NCI-H526 treated with DMSO at 0.1 percent for 48 hours (cell line): ENCODE measurements around the gene FADS6.

Experiments used
- DNase-seq: peaks from one replicate; lab custom pipeline; 2025; lab: John Stamatoyannopoulos, UW

FADS6 gene

GRCh38 chr17:74854792-74855191 is 38.6 kb downstream of the FADS6 start:
- no peak for DNase-seq

DNA sequence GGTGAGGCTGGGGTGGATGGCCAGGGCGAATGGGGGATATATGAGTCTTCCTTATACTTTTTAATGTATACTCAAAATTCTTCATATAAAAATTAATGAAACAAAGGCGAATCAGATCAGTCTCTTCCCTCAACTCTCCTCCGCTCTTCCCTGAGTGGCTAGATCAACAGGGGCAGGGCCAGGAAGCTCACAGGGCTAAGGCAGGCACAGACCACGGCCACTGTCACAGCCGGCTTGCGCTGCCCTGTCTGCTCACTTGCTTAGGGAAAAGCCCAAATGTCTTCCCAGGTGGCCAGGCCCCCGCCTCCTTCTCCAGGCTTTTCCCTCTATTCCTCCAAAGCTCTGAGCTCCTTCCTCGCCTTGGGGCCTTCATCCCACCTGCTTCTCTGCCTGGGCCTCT is 39.8 kb downstream of the FADS6 start:
- no peak for DNase-seq

- no peak for DNase-seq
These were observed 40.4 kb downstream of the FADS6 start for GRCh38 chr17:74853048-74853397.

DNA sequence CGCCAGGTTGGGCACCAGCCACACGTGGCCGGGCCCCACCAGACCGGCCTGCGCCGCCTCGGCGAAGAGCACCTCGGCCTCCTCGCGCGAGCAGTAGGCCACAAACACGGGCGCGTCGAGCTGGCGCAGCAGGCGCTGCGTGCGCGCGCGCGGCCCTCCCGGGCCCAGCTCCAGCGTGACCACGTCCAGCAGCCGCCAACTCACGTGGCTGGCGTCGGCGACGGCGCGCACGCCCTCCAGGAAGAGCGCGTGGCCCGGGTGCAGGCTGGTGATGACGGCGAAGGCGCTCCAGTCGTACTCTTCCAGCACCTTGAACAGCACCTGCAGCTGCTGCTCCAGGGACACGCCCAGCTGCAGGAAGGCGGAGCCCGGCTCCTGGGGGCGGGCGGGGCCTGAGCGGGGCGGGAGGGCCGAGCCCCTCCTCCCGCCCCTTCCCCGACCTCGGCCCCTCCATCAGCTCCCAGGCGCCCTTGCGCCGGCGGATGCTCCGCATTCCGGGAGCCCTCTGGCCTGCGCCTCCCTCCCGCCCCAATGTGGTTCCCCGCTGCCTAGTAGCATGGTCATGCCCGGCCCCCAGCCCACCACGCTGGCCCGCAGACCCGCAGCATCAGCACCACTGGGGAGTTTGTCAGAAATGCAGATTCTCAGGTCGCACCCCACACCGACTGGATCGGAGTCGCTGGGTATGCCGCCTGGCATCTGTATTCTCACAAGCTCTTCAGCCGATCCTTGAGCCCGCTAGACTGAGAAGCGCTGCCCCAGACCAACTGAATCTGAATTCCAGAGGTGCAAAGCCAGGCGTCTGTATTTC is 41.0 kb downstream of the FADS6 start:
- peak; percentile 86 for DNase-seq

- DNase-seq, result peak; percentile 20
These were observed 41.7 kb downstream of the FADS6 start for GRCh38 chr17:74851612-74852236.

GRCh38 chr17:74850914-74851313 is 42.5 kb downstream of the FADS6 start:
- DNase-seq, result no peak

DNA sequence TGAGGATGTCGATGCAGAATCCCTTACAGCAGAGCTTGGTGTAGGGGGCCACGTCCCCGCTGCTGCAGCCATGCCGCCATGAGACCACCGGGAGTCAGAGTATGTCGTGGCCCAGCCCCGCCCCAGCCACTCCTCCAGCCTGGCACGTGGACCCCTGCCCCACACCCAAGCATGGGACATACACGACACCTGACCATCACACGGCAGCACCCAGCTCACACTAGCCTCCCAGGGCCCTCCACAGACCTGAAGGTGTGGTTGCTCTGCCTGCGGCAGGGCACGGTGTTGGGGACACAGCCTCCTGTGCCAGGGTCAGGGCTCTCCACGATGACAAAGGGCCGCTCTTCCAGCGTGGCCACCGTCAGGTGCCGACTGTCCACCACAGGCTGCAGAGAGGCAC is 43.1 kb downstream of the FADS6 start:
- no peak for DNase-seq

DNA sequence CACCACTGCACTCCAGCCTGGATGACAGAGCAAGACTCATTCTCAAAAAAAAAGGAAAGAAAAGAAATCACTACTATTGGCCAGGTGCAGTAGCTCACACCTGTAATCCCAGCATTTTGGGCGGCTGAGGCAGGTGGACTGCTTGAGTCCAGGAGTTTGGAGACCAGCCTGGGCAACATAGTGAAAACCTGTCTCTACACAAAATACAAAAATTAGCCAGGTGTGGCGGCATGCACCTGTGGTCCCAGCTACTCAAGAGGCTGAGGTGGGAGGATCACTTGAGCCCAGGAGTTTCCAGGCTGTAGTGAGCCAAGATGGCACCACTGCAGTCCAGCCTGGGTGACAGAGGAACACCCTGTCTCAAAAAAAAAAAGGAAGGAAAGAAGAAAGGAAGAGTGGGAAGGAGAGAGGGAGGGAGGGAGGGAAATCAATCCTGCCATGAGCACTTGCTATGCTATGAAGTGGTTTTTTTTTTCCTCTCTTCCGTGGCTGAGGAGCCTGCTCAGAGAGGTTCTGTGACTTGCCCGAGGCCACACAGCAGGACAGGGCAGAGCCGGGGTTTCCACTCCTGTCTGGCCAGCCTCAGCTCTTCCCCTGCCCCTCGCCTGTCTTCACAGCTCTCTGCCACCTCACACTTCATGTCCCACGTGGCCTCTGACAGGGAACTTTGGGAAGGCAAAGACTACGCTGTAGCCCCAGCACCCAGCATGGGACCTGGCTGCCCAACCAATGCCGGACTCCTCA is 44.6 kb downstream of the FADS6 start:
- DNase-seq, result no peak

DNA sequence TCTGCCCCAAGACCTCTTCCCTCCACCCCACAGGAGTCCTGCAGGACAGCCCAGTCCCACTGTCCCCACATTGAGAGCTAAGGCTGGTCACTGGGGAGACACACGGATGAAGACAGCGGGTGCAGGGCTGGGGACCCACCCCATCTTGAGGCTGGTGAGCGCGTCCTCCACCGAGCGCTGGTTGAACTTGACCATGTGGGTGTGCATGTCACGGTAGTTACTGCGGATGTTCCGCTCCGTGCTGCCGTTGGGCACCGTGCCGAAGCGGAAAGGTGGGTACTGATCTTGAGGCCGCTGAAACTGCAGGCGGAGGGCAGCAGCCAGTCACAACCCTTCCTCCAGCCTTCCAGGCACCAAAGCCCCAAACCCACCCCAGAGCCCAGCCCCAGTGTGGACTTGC is 46.8 kb downstream of the FADS6 start:
- no peak for DNase-seq

DNA sequence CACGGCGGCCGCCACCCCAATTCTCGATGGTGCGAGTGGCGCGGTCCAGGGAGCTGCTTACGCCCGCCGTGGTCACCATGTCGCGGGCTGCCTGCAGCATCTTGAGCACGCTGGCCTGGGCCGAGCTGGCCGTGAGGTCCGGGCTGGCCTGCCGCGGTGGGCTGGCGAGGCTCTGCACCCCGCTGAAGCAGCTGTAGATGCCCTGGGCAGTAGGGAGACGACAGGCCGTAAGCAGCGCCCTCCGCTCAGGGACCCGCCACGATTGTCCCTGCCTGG is 50.1 kb downstream of the FADS6 start:
- no peak for DNase-seq

DNA sequence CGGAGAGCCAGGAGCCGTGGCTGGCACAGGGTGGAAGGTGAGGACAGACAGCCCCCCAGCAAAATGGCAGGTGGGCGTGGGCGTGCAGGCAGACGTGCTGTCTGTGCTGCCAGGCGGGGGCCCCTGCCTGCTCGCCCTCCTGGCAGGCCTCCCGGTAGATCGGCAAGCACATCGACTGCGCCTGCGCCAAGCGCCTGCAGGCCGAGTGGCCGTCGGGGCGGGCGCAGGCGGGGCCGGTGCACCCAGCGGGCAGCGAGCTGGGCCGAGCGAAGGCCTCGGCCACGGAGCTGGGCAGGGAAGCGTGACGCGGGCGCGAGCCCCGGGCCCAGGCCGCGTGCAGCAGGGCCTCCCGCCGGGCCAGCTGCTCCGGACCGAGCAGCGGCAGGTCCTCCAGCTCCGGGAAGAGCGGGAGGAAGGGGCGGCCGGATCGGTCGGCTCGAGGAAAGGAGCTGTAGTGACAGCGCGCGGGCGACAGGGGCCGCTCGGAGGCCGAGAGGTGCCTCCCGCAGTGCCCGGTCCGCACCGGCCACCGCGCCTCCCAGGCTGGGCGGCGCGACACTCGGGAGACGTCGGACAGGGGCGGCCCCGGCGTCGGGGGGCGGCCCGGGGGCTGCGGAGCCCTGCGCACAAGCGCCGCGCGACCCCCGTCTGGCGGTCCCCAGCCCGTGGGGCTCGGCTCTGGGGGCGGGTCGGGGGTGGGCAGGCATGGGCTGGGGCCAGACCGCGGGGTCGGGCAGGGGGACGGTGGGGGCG is 50.7 kb downstream of the FADS6 start:
- DNase-seq, result peak; percentile 39

DNA sequence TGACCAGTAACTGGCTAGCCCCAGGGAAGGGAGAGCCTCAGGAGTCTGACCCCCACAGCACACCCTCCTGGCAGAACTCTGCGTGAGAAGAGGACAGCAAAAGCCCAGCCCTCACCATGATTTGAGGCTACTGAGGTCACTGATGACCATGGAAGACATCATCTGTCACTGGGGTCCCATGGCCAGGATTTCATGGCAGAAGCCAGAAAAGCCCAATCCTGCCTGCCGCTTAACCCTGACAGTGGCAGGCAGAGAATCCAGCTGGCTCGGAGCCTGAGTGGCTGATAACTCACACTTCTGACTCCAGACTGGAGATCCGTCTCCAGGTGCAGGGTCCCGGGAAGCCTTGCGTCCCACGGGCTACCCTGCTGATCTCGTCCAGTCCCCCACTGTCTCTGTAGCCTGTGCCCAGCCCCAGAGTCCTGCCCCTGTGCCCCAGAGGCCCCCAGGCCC is 51.3 kb downstream of the FADS6 start:
- DNase-seq, result no peak

DNA sequence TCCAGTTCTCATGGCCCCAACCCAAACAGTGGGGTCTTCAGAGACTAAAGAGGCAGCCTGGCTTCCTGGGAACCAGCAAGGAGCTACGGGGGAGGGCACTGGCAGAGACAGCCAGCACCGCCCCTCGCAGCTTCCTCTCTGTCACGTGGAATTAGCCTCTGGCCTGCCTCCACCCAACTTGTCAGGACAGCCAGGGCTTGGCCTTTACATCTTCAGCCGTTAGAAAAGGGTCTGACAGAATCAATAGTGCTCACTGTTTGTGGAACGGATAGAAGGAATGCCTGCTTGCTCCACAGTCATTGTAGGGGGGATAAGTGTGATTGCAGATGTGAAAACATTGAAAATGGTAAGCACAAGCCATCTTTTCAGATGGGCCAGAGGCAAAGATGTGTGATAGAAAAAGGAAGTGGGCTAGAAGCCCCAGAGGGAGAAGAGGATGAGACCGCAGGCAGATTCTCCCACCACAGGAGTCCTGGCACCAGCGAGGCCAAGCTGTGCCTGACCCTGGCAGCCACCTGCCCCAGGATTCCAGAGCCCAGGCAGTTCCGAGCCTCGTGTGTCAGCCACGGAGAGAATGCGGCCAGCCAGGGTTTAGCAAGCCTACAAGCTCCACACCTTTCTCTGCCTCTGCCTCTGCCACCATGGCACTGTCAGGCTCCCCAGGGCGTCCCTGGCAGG is 52.3 kb downstream of the FADS6 start:
- DNase-seq, result no peak

- DNase-seq, result no peak
These were observed 53.2 kb downstream of the FADS6 start for GRCh38 chr17:74839990-74840852.

DNA sequence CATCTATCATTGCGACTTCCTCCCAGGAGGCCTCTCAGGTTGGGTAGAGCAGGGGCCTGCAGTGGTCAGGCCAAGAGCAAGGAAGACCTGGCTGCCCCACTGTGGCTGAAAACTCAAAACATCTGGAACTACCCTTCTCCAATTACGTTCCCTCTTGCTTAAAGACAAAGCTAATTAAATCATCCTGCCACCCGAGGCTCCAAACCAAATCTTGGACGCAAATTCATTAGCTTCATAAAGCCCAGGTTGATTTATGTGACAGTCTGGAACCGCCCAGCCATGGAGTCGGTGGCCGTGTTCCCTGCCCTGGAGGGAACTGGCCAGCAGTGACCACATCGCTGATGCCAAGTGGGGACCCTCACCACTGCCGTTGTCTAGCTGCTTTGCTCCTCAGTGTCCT is 55.2 kb downstream of the FADS6 start:
- DNase-seq, result no peak

DNA sequence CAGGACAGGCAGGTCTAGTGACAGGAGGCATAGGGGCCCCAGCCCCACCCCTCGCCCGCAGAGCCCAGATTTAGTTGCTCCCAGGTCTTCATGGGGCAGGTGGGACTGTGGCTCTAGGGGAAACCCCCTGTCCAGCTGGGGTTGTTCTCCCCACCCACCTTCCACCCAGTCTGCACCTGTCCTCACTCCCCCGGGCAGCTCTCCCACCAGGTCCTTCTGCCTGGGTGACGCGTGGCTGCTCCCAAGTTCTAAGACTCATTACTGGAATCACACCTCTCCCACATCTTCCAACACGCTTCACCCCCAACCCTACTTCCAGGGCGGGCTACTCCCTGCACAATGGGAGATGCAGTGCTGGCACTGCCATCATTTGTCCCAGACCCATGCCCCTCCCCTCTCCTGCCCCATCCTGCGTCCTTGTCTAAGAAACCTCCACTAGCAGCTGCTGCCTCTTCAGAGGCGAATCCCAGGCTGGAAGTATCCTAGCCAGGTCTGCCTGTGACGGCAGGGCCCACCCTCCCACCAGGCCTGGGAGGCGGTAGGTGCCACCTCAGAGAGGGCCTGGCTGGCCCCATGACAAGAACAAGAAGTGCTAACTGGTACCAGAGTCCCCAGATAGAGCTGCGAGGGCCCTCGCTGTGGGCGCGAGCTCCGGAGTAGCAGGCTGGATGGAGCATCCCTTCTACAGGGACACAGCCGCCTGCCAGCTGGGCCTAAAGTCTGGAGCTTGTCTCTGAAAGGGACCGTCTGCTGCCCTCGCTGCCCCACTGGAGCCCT is 56.6 kb downstream of the FADS6 start:
- DNase-seq, result no peak

DNA sequence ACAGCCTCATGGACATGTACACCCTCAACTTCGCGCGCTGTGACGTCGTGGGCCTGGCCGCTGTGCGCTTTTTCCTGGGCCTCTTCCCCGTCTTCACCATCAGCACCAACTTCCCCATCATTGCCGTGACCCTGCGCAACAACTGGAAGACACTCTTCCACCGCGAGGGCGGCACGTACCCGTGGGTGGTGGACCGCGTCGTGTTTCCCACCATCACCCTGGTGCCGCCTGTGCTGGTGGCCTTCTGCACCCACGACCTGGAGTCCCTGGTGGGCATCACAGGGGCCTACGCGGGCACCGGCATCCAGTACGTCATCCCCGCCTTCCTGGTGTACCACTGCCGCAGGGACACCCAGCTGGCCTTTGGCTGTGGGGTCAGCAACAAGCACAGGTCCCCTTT is 57.2 kb downstream of the FADS6 start:
- DNase-seq, result no peak

- DNase-seq, result no peak
These were observed 59.7 kb downstream of the FADS6 start for GRCh38 chr17:74833501-74834377.

DNA sequence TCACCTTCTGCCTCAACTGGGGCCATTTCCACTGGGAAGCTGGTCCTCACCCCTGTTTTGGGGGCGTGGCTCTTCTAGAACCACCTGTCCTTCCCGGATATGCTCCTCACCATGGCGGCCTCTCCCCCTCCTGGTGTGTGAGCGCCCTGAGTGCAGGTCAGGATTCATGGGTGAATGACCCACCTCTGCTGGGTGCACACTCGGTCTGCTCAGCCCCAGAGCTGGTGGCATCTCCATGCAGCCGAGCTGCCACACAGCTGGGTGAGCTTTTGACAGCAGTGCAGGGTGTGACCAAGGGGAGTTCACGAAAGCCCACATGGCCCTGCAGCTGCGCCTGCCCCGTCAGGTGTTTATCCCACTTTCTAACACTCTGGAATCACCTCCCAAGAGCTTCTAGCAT is 61.0 kb downstream of the FADS6 start:
- no peak for DNase-seq
